22Rv1 (cell line): ENCODE data around the gene ZCCHC7.

ENCODE experiments used
- H3K27ac ChIP-seq: fragments of 450-650 bp; 2 replicates; pipeline ENCODE4 v1.5.1; 2017
- ZFX ChIP-seq: fragments of 450-650 bp; IDR thresholded peaks from 2 replicates; pipeline ENCODE4 v1.6.1; 2017; ENCODE audit warnings: antibody characterized with exemption, borderline replicate concordance
- TF ChIP-seq, protein P1 (sequence below): fragments of 450-650 bp; IDR thresholded peaks from 2 replicates; pipeline ENCODE4 v1.5.1; 2017; ENCODE audit warnings: mild to moderate bottlenecking

The ZCCHC7 gene

GRCh38 chr9:37281541-37281940 lies 161.2 kb downstream of the ZCCHC7 start:
- H3K27ac ChIP-seq, result no peak overlapping the region
- no peak for TF ChIP-seq ZFX
- TF ChIP-seq, protein P1, sequence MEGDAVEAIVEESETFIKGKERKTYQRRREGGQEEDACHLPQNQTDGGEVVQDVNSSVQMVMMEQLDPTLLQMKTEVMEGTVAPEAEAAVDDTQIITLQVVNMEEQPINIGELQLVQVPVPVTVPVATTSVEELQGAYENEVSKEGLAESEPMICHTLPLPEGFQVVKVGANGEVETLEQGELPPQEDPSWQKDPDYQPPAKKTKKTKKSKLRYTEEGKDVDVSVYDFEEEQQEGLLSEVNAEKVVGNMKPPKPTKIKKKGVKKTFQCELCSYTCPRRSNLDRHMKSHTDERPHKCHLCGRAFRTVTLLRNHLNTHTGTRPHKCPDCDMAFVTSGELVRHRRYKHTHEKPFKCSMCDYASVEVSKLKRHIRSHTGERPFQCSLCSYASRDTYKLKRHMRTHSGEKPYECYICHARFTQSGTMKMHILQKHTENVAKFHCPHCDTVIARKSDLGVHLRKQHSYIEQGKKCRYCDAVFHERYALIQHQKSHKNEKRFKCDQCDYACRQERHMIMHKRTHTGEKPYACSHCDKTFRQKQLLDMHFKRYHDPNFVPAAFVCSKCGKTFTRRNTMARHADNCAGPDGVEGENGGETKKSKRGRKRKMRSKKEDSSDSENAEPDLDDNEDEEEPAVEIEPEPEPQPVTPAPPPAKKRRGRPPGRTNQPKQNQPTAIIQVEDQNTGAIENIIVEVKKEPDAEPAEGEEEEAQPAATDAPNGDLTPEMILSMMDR, result no peak

DNA sequence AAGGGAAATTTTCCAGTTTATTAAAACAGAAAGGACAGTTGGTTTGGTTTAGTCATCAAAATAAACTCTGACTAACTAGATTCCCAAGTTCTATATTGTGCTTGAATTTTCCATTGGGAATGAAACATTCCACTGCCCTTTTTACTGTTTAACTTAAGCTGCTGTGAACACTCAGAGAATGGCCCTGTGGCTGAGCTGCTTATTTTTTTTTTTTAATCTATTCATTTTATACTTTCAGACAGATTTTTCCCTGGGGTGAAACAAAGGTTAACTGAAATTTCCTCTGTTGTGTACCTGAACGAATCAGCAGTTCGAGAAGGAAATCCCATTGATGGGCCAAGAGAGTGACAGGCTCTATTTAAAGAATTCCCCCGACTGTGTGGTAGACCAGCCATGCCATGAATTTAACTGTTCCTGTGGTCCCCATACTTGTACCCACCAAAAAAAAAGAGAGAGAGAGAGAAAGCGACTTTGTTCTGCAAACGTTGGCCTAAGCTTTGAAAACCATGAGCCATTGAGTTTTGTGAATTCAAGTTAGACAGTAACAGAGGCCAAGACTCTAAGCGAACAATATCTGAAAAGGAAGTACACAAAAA lies 163.5 kb downstream of the ZCCHC7 start:
- TF ChIP-seq ZFX, result no peak
- TF ChIP-seq, protein P1, result no peak
- no peak overlapping the region for H3K27ac ChIP-seq

DNA sequence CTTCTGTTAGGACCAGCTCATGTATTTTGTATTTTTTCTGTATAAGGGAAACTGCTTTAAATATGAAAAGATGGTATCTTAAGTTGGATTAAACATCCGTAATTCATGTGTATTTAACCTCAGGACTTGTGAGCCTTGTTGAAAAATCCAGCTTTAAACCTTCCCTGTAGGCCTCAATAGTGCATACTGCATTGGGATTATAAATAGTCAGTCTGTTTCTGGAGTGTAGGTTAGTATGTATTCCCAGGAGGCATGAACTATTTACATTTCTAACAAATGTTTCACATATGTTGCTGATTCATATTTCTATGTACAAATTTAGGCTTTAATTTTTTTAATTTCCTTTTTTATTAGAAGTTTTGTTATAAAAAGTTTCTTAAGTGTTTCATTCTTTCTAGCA lies 164.3 kb downstream of the ZCCHC7 start:
- no peak overlapping the region for H3K27ac ChIP-seq
- TF ChIP-seq, protein P1, result no peak
- TF ChIP-seq ZFX, result no peak

DNA sequence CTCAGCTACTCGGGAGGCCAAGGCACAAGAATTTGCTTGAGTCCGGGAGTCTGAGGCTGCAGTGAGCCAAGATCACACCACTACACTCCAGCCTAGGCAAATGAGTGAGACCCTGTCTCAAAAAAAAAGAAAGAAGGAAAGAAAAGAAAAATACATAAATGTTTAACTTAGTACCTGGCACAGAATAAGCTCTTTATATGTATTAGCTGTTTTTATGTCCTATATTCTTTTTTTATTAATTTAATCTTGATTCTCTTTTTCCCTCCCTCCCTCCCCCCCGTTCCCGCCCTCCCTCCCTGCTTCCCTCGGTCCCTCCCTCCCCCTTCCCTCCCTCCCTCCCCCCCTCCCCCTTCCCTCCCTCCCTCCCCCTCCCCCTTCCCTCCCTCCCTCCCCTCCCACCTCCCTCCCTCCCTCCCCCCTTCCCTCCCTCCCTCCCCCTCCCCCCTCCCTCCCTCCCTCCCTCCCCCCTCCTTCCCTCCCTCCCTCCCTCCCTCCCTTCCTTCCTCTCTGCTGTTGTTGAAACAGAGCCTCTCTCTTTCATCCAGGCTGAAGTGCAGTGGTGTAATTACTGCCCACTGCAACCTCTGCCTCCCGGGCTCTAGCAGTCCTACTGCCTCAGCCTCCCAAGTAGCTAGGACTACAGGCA lies 166.3 kb downstream of the ZCCHC7 start:
- no peak overlapping the region for H3K27ac ChIP-seq

DNA sequence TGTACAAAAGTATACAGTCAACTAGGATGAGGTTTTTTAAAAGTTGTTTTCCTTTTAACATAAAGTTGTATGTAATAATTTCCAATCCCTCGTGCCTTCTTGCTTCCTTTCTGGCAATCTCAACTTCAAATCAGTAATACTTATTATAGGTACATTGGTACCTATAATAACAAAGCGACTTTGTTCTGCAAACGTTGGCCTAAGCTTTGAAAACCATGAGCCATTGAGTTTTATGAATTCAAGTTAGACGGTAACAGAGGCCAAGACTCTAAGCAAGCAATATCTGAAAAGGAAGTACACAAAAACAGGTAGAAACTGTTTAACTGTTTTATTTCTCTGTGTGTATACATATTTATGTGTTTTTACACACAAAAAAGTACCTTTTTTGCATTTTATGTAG lies 166.9 kb downstream of the ZCCHC7 start:
- no peak for TF ChIP-seq ZFX
- TF ChIP-seq, protein P1, result no peak
- no peak overlapping the region for H3K27ac ChIP-seq

More for the DNA sequence above, 166.3 kb downstream of the ZCCHC7 start:
- no peak for TF ChIP-seq ZFX
- TF ChIP-seq, protein P1, result no peak

DNA sequence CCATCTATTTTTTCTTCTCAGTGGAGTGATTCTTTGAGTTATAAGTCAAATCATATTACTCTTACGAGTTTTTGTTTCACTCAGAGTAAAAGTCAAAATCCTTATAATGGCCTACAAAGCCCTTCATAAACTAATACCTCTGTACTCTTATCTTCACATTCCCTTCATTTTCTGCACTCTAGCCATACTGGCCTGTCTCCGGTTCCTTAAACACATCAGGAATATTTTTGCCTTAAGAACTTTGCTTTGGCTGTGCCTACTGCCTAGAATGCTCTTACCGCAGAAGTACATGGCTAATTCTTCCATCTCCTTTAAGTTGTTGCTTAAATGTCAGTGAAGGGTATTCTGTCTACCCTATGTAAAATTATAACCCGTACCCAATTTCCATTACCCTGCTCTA lies 169.3 kb downstream of the ZCCHC7 start:
- H3K27ac ChIP-seq, result no peak overlapping the region
- no peak for TF ChIP-seq ZFX
- TF ChIP-seq, protein P1, result no peak

DNA sequence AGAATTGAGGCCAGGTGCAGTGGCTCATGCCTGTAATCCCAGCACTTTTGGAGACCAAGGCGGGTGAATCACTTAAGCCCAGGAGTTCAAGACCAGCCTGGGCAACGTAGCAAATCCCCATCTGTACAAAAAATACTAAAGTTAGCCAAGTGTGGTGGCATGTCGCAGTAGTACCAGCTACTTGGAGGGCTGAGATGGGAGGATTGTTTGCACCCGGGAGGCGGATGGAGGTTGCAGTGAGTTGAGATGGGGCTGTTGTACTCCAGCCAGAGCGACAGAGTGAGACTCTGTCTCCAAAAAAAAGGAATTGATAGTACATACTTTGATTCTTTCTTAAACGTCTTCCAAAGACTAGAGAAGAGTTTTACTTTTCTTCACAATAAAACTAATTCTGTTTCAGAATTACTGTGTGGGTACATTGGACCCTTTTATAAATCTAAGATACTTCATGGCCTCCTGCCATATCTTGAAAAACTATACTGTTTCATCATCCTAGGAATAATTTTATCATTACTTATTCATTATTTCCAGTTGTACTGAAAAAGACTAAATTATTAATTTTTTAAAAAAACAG lies 170.1 kb downstream of the ZCCHC7 start:
- no peak overlapping the region for H3K27ac ChIP-seq
- TF ChIP-seq ZFX, result no peak
- TF ChIP-seq, protein P1, result no peak
